Pons (tissue), 1 donor: ENCODE measurements around the gene SERPINE2.

Source experiments
- DNase-seq: peaks from one replicate; pipeline ENCODE4 v3.0.0-alpha.2; 2016; ENCODE audit warnings: low spot score

The SERPINE2 gene

GRCh38 chr2:224046752-224047151 is 7.7 kb upstream of the SERPINE2 start:
- no peak for DNase-seq

- DNase-seq: peak; percentile 96
Observed at GRCh38 chr2:224042191-224042696, 3.2 kb upstream of the SERPINE2 start.

- peak; percentile 95 for DNase-seq
Observed at GRCh38 chr2:224041554-224041953, 2.5 kb upstream of the SERPINE2 start.

- DNase-seq: peak; percentile 34
Observed at GRCh38 chr2:224040753-224041152, 1.7 kb upstream of the SERPINE2 start.

- DNase-seq: no peak
Observed at GRCh38 chr2:224039770-224040440, 819 bp upstream of the SERPINE2 start.

- DNase-seq: no peak
Observed at GRCh38 chr2:224038830-224039079, 331 bp downstream of the SERPINE2 start.

- no peak for DNase-seq
Observed at GRCh38 chr2:224038049-224038829, 847 bp downstream of the SERPINE2 start.

GRCh38 chr2:224036731-224037361 is 2.2 kb downstream of the SERPINE2 start:
- DNase-seq: no peak

GRCh38 chr2:224034017-224034416 is 5.1 kb downstream of the SERPINE2 start:
- DNase-seq: no peak

GRCh38 chr2:224033601-224034000 is 5.5 kb downstream of the SERPINE2 start:
- no peak for DNase-seq

- no peak for DNase-seq
Observed at GRCh38 chr2:224032283-224032682, 6.8 kb downstream of the SERPINE2 start.

GRCh38 chr2:224031358-224031970 is 7.6 kb downstream of the SERPINE2 start:
- DNase-seq: no peak

GRCh38 chr2:224030786-224031185 is 8.3 kb downstream of the SERPINE2 start:
- DNase-seq: no peak

- no peak for DNase-seq
Observed at GRCh38 chr2:224029876-224030275, 9.2 kb downstream of the SERPINE2 start.

GRCh38 chr2:224027931-224028330 is 11.2 kb downstream of the SERPINE2 start:
- no peak for DNase-seq

GRCh38 chr2:224027070-224027469 is 12.0 kb downstream of the SERPINE2 start:
- DNase-seq: no peak

GRCh38 chr2:224025874-224026273 is 13.2 kb downstream of the SERPINE2 start:
- no peak for DNase-seq

- no peak for DNase-seq
Observed at GRCh38 chr2:224024270-224024669, 14.8 kb downstream of the SERPINE2 start.

- DNase-seq: no peak
Observed at GRCh38 chr2:224023188-224023587, 15.9 kb downstream of the SERPINE2 start.

GRCh38 chr2:224022486-224022885 is 16.6 kb downstream of the SERPINE2 start:
- DNase-seq: no peak

GRCh38 chr2:224020523-224020922 is 18.6 kb downstream of the SERPINE2 start:
- DNase-seq: no peak

GRCh38 chr2:224017957-224018356 is 21.1 kb downstream of the SERPINE2 start:
- no peak for DNase-seq

- no peak for DNase-seq
Observed at GRCh38 chr2:224016963-224017362, 22.1 kb downstream of the SERPINE2 start.
